Activated naive CD4-positive, alpha-beta T cell treated with anti-CD3 and anti-CD28 coated beads, Interleukin-2, amount 50 U/mL, for 16 hours (primary cell): ENCODE measurements around the gene TEAD1.

Experiments
- DNase-seq: peaks from one replicate; pipeline ENCODE4 v3.0.0-alpha.2; 2020

TEAD1 gene

GRCh38 chr11:12687740-12688139, 13.5 kb downstream of the TEAD1 start:
- DNase-seq, result no peak

- DNase-seq, result no peak
Measured at GRCh38 chr11:12689029-12689755, 15.0 kb downstream of the TEAD1 start.

GRCh38 chr11:12690663-12691062, 16.4 kb downstream of the TEAD1 start:
- no peak for DNase-seq

- DNase-seq, result no peak
Measured at GRCh38 chr11:12691473-12691872, 17.3 kb downstream of the TEAD1 start.

GRCh38 chr11:12692229-12693075, 18.2 kb downstream of the TEAD1 start:
- DNase-seq, result no peak

- no peak for DNase-seq
Measured at GRCh38 chr11:12693094-12693478, 18.9 kb downstream of the TEAD1 start.

GRCh38 chr11:12693479-12694182, 19.4 kb downstream of the TEAD1 start:
- no peak for DNase-seq

GRCh38 chr11:12694183-12694531, 19.9 kb downstream of the TEAD1 start:
- DNase-seq, result no peak

- no peak for DNase-seq
Measured at GRCh38 chr11:12695221-12695794, 21.1 kb downstream of the TEAD1 start.

- no peak for DNase-seq
Measured at GRCh38 chr11:12695873-12696272, 21.7 kb downstream of the TEAD1 start.

GRCh38 chr11:12696911-12697581, 22.8 kb downstream of the TEAD1 start:
- no peak for DNase-seq

- DNase-seq, result no peak
Measured at GRCh38 chr11:12698048-12698447, 23.8 kb downstream of the TEAD1 start.

GRCh38 chr11:12701811-12702592, 27.8 kb downstream of the TEAD1 start:
- no peak for DNase-seq

- DNase-seq, result no peak
Measured at GRCh38 chr11:12702999-12703453, 28.8 kb downstream of the TEAD1 start.

- DNase-seq, result no peak
Measured at GRCh38 chr11:12704049-12704448, 29.8 kb downstream of the TEAD1 start.

- no peak for DNase-seq
Measured at GRCh38 chr11:12705874-12706273, 31.7 kb downstream of the TEAD1 start.

GRCh38 chr11:12706545-12707499, 32.6 kb downstream of the TEAD1 start:
- no peak for DNase-seq

GRCh38 chr11:12707500-12707880, 33.3 kb downstream of the TEAD1 start:
- no peak for DNase-seq

GRCh38 chr11:12711496-12711895, 37.3 kb downstream of the TEAD1 start:
- DNase-seq, result no peak

GRCh38 chr11:12712132-12712531, 37.9 kb downstream of the TEAD1 start:
- DNase-seq, result no peak

- no peak for DNase-seq
Measured at GRCh38 chr11:12715131-12715530, 40.9 kb downstream of the TEAD1 start.
